GM18858 (cell line): ENCODE data around the gene MRPS6.

Experiments
- ATAC-seq: cut with Tn5 transposase; IDR thresholded peaks from one replicate; pipeline ENCODE4 v1.9.1; 2021; ENCODE audit not compliant: unreplicated experiment

The MRPS6 gene

GRCh38 chr21:34177919-34178567 lies 104.7 kb downstream of the MRPS6 start:
- no peak for ATAC-seq

GRCh38 chr21:34179204-34179935 lies 106.0 kb downstream of the MRPS6 start:
- no peak for ATAC-seq

GRCh38 chr21:34180407-34180806 lies 107.0 kb downstream of the MRPS6 start:
- no peak for ATAC-seq

GRCh38 chr21:34180826-34181359 lies 107.5 kb downstream of the MRPS6 start:
- no peak for ATAC-seq

GRCh38 chr21:34181431-34182039 lies 108.2 kb downstream of the MRPS6 start:
- ATAC-seq: no peak

- no peak for ATAC-seq
These were observed 109.1 kb downstream of the MRPS6 start for GRCh38 chr21:34182436-34182835.

GRCh38 chr21:34183331-34183928 lies 110.1 kb downstream of the MRPS6 start:
- ATAC-seq: no peak

- no peak for ATAC-seq
These were observed 110.9 kb downstream of the MRPS6 start for GRCh38 chr21:34184232-34184631.

- ATAC-seq: no peak
These were observed 111.8 kb downstream of the MRPS6 start for GRCh38 chr21:34185026-34185750.

- ATAC-seq: no peak
These were observed 112.8 kb downstream of the MRPS6 start for GRCh38 chr21:34186109-34186719.

GRCh38 chr21:34187935-34188334 lies 114.6 kb downstream of the MRPS6 start:
- ATAC-seq: no peak

- no peak for ATAC-seq
These were observed 116.1 kb downstream of the MRPS6 start for GRCh38 chr21:34189506-34189905.

- ATAC-seq: no peak
These were observed 117.4 kb downstream of the MRPS6 start for GRCh38 chr21:34190576-34191321.

- no peak for ATAC-seq
These were observed 118.5 kb downstream of the MRPS6 start for GRCh38 chr21:34191876-34192275.
